GM19455 (cell line): Measurements from ENCODE around the gene DDX24.

Experiments
- ATAC-seq: cut with Tn5 transposase; IDR thresholded peaks from one replicate; pipeline ENCODE4 v1.9.1; 2021; ENCODE audit not compliant: unreplicated experiment

DDX24 gene

DNA sequence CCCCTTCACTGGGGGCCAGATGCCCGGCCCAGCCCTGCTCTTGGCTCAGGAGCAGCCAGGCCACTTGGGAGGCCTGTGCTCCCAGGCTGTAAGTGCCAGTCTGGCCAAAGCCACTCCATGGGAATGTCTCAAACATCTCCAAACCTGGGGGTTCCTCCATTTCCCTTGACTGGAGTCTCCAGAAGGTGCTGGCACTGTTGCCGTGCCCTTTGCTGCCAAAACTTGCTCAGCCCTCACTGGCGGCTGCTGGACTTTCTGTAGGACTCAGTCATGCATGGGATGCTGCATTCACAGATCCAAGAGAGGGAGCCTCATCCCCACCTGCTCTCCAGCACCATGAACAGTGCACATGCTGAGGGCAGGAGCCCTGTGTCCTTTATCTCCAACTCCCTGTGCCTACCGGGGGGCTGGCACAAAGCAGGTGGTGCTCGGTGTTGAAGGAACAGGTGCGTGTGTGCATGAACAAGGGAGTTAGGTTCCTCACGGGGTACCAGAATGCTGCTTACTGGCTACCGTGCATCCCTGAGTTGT, 64.5 kb downstream of the DDX24 start:
- no peak for ATAC-seq

DNA sequence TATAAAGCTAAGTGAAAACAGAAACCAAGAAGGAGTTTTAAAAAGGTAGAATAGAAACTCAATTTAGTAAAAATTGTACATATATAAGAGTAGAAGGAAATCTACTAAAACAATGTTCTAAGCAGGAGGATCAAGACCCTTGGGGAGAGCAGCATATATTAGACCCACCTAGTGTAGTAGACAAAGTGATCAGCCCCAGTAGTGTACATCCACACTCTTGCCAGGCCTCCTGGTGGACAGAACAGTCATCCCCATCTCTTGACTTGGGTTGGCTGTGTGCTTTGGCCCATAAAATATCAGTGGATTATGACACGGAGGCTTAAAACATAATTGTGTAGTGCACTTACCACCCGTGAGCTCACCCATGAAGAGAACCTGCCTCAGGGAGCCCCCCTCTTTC, 65.8 kb downstream of the DDX24 start:
- no peak for ATAC-seq

DNA sequence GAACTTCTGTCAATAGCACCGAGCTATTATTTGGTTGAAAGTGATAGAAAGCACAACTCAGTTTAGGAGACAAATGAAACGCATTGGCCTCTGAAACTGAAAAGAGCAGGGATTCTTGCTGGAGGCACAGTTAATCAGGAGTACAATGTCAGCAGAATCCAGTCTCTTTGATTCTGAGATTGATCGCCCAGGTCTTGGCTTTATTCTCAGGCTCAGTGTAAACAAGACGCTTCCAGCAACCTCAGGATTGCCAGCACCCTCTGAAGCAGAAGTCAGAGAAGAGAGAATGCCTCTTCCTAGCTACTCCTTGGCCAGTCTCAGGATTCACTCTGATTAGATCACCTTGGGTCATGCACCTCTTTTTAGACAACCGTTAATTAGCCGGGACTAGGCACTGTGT, 66.6 kb downstream of the DDX24 start:
- ATAC-seq: no peak

DNA sequence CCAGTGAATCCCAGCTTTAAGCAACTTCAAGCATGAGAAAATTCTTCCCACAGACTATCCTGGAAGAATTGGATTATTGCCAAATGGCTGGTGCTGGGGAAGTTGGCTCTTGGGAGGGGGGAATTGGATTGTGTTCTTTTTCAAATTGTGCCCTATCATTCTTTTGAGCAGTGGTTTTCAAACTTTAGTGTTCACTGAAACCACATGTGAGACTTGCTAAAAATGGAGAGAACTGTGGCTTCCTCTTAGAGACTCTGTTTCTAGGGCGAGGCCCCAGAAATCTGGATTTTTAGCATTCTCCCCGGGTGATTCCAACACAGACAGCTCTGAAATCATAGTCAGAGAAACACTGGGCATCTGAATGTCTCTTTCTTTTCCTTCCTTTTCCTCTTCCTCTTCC, 69.2 kb downstream of the DDX24 start:
- ATAC-seq: no peak

DNA sequence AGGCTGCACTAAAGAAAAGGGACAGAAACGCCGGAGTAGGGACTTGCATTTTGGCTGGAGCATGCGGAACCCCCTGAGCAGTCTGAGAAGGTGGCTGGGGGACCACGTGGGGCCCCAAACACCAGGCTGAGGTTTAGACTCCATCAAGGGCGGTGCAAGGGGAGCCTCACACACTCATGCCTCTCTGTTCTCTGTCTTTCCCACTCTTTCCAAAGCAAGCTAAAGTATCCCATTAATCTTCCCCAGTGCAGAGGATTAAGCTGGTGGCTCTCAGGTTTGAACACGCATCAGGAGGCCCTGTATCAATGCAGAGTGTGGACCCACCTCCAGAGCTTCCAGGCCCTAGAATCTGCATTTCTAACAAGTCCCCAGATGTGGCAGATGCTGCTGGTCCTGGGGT, 70.4 kb downstream of the DDX24 start:
- no peak for ATAC-seq

DNA sequence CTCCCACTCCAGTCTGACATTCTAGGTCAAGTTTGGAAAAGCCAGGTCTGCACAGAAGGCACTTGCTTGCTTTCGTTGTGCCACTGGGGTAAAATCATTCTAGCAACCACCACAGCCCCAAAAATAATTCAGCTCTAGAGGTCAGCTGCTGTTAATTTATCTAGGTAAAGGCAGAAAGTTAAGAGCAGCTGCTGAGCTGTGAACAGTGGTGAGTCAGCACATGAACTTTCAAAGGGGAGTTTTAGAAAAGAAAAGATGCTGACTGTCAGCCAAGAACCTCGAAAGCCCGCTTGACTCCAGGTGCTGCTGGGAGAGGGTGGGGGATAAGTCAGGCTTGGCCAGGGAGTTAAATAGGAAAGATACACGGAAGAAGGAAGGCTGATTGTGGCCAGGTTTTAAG, 71.2 kb downstream of the DDX24 start:
- ATAC-seq: no peak

DNA sequence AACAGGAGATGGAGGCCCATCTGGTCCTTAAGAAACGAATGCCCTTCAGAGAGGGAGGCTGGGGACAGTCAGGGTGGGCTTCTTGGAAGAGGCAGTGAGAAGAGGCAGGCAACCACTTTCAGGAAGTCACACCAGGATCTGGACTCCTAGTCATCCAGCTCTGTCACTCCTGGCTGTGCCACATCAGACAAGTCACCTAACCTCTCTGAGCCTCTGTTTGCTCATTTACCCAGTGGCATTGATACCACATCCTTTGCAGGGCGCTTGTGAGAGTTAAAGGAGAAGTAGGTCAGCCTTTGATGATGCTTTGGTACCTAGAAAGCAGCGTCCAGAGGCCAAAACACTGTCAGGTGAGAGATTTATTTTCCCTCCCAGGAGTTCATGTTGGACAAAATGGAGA, 72.8 kb downstream of the DDX24 start:
- ATAC-seq: no peak

DNA sequence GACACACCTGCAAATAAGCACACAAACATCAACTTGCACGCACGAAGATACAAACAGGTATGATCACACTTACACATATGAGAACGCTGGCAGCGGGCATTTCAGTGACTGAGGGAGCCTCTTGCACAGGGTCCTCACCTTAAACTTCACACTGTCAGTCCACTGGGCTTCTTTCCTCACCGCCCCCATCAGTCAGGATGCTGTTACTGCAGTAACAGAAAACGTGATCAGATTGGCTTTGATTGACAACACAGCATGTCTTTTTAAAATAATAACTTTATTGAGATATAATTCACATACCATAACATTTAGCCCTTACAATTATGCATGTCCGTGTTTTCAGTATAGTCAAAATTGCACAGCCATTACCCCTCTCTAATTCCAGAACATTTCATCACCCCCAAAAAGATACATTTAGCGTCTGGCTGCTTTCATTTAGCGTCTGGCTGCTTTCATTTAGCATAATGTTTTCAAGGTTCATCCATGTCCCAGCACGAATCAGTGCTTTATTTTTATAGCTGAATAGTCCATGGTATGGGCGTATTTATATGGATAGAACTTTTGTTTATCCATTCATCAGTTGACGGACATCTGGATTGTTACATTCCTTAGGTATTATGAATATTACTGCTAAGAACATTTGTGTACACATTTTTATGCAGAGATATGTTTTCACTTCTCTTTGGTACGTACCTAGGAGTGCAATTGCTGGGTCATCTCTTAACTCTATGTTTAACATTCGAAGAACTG, 75.5 kb downstream of the DDX24 start:
- ATAC-seq: no peak

DNA sequence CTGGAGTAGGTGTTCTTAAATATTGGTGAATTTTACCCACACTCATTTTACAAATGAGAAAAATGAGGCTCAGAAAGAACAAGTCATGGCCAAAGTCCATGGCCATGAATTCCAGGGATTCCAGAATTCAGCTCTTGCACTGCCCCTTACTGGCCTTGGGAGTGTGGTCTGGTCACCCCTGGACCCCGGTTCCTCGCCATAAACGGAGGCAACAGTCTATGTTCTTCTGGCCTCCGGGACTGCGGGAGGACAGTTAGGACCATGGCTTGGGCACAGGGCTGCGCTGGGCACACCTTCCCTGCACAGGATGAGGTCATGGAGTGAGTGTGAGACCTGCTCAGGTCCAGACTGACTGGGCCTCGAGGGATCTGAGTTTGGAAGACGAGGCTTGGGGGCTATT, 77.0 kb downstream of the DDX24 start:
- no peak for ATAC-seq

DNA sequence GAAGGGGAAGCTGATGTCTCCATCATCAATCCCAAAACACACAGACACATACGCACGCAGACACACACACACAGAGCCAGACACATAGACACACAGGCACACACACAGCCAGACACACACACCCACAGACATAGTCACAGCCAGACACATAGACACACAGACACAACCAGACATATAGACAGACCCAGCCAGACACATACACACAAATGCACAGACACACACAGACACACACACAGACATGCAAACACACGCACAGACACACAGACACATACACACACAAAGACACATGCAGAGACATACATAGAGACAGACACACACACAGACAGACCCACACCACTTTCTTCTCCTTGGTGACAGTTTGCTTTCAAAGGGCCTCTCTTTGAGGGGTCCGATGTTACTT, 77.6 kb downstream of the DDX24 start:
- no peak for ATAC-seq

DNA sequence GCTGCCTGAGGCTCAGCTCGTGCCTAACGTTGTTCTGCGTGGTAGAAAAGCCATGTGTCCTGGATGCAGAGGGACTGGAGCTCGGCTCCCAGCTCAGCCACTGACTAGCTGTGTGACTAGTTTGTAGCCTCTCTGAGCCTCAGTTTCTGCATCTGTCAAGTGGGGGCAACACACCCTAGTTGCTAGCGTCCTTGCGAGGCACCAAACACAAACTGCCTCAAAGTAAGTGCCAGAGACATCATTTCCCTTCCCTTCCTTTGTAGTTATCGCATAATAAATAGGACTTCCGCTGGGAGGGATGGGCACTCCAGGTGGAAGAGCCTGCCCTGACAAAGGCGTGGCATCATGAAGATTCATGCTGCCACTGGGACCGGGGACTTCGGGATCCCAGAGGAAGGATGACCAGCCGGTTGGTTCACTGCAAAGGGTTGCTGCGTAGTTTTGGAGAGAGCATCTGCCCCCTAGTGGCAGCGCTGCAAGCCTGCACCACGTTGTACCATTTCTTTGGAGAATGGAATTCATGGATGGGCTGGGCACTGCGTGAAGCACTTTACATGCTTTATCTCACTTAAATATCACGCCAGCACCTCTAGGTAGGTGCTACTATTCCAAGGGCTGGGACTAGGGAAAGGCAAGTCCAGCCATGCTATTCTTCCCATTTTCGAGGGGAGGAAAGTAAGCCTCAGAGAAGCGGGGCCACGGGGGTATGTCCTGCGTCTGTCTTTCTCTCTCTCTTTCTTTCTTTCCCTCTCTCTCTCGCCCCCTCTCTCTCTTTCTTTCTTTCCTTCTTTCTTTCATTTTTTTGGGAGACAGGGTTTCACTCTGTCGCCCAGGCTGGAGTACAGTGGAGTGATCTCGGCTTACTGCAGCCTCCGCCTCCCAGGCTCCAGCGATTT, 79.3 kb downstream of the DDX24 start:
- peak; percentile 81 for ATAC-seq

DNA sequence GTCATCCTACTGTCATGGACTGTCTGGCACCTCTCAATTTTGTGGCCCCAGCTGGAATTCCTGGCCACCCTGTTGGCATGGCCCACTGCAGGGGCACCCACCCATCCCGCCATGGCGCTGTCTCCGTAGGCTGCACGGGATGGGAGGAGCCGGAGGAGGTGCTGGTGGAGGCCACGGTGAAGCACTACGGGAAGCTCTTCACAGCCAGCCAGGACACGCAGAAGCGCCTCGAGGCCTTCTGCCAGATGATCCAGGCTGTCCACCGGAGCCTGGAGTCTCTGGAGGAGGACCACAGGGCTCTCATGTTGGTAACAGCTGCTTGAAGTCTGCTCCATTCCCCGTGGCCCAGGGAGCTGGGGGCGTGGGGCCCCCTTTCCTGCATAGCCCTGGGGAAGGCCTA, 80.0 kb downstream of the DDX24 start:
- ATAC-seq: no peak

DNA sequence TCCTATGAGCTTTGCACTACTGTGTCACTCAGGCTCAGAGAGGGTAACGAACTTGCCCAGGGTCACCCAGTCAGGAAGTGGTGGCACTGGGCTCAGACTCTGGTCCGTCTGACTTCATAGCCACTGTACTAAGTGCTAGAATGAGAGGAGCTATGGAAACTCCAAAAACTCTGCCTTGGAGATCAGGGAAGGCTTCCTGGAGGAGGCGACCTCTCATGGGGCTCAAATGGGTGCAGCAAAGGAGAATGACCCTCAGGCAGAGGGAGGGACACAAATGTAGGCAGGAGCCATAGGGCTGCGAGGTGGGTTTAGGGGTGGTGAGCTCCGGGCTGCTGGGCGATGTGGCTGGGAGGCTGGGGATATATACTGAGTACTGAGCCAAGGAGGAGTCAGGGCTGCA, 80.7 kb downstream of the DDX24 start:
- no peak for ATAC-seq

DNA sequence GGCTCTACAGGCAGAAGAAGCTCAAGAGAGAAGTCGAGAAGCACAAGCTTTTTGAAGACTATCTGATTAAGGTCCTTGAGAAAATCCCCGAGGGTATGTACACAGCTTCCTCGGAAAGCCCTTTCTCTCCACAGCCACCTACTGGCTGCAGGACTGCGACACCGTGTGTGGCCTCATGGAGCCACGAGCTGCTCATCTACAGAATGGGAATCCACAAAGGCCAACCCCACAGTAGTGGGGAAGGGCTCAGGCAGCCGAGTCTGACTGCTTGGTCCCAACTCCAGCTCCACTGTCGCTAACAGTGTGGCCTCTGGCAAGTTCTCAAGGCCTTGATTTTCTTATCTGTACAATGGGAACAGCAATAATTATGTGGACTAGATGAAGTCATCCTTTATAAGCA, 81.4 kb downstream of the DDX24 start:
- no peak for ATAC-seq

DNA sequence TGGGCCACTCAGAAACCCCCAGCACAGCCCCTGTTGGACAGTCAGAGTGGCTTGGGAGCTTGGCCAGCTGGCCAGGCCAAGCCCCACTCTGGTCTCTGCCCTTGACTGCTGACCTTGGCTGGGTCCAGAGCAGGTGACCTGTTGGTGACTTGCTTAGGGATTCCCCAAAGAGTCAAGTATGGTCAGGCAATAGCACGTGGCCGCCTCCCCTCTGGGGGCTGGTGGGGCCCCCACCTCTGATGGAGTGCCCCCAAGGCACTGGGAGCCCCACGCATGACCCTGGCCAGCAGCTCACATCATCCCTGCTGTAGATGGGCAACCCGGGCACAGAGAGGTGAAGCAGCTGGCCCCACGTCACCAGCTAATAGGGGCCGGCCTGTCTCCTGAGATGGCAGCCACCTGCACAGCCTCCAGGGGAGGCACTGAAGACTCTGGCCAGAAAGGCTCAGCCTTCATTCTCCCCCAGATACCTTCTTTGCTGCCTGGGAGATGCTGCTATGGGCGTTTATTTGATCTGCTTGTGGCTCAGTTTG, 82.1 kb downstream of the DDX24 start:
- ATAC-seq: no peak
